ENCODE data around the gene NDST3.

NDST3 gene

DNA sequence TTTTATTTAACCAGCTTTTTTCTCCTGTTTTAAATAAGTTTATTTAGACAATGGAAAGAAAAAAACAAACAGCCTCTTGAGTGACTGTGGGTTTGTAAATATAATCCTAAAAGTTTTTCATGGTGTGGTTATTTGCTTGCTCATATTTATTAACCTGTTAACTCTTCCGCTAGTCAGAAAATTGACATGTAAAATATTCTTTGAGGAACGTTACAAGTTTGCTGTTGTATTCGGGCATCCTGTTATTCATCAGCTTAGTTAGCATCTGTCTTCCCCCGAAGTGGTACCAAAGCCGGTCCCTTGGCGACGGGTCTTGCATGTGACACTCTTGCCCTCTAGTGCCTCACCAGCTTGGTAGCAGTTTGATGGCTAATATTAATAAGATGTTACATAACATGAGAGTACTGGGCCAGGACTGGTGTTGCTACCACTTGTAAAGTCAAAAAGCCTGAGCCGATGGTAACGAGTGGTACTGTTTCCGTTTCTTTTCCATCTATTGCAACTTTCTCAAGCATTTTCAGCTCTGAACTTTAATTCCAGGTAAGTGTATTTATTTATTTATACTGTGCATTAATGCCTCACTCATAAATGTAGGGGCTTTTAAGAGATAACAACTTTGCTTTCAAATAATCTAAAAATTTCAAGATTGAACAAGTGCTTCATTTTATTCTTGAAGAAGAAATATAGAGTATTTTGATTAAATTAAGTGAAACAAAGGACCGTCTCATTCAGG lies at the start of gene NDST3:
TSS of gene NDST3 (plus strand) at position 434 of the 733 bp plus-strand sequence. CDS start 19,425 bp downstream, outside the sequence.
- TF ChIP-seq CTCF (IDR thresholded peaks at IDR 0.05; ENCODE audit: low read depth, low read length) = no peak
- H3K4me3 ChIP-seq (ENCODE audit: low read depth, low read length) = peak within 1 kb of the TSS; percentile 58

GRCh38 chr4:117986321-117986720 lies 48.0 kb upstream of the NDST3 start:
- H3K4me3 ChIP-seq (ENCODE audit: low read depth, low read length) = no peak overlapping the region
- no peak for TF ChIP-seq CTCF (IDR thresholded peaks at IDR 0.05; ENCODE audit: low read depth, low read length)

DNA sequence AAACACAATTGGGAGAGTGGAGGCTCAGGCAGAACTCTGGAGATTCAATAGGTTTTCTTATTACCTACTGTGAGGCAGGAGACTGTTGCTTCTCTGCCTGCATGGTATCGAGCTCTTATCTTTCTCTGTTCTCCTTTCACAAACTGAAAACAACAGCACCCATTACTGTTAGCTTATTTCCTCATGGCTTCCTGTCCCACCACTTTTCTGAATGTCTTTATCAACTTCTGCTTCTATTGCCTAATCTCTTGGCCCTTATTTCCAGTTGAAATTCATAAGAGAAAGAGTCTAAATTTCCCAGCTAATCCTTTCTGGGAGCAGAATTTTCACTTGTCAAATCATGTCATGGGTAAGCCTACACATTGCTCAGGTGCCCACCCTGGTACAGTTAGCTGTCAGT lies 46.8 kb upstream of the NDST3 start:
- no peak overlapping the region for H3K4me3 ChIP-seq (ENCODE audit: low read depth, low read length)
- TF ChIP-seq CTCF (IDR thresholded peaks at IDR 0.05; ENCODE audit: low read depth, low read length) = no peak

GRCh38 chr4:117996891-117997290 lies 37.4 kb upstream of the NDST3 start:
- no peak for TF ChIP-seq CTCF (IDR thresholded peaks at IDR 0.05; ENCODE audit: low read depth, low read length)
- no peak overlapping the region for H3K4me3 ChIP-seq (ENCODE audit: low read depth, low read length)

GRCh38 chr4:118004088-118004487 lies 30.2 kb upstream of the NDST3 start:
- no peak overlapping the region for H3K4me3 ChIP-seq (ENCODE audit: low read depth, low read length)
- TF ChIP-seq CTCF (IDR thresholded peaks at IDR 0.05; ENCODE audit: low read depth, low read length) = no peak

GRCh38 chr4:118005883-118006282 lies 28.4 kb upstream of the NDST3 start:
- no peak overlapping the region for H3K4me3 ChIP-seq (ENCODE audit: low read depth, low read length)
- TF ChIP-seq CTCF (IDR thresholded peaks at IDR 0.05; ENCODE audit: low read depth, low read length) = no peak

DNA sequence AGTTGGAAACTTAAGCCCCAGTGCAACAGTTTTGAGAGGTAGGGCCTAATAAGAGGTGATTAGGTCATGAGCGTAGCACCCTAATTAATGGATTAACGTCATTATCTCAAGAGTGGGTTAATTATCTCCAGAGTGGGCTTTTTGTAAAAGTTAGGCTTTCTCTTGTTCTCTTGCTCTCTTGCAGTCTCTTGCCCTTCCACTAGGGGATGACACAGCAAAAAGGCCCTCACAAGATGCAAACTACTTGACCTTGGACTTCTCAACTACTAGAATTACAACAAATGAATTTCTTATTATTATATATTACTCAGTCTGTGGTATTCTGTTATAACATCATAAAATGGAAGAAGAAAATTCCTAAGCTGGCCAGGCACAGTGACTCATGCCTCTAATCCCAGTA lies 22.1 kb upstream of the NDST3 start:
- no peak overlapping the region for H3K4me3 ChIP-seq (ENCODE audit: low read depth, low read length)
- TF ChIP-seq CTCF (IDR thresholded peaks at IDR 0.05; ENCODE audit: low read depth, low read length) = no peak

Data from WI38 (cell line).